ENCODE data around the gene KRT32.

GRCh38 chr17:41490000-41490990, 23.1 kb upstream of the KRT32 start:
- TF ChIP-seq CTCF (IDR thresholded peaks at IDR 0.05; ENCODE audit: low read depth, low read length, poor library complexity, severe bottlenecking), result no peak
- TF ChIP-seq EZH2phosphoT487 (IDR thresholded peaks at IDR 0.05; ENCODE audit: borderline replicate concordance, low read length), result no peak
